ENCODE results near the gene NOP53. TPM values are rescaled to one million over a fixed set of nuclear protein-coding genes. Genes with fewer than 3 reads are reported as not detected.
"Not testable (repeated sequence)": the region's sequence is repeated elsewhere in the genome, so short reads cannot be mapped to it uniquely, and the experiment has no call there.

NOP53 gene
- total RNA-seq, 2 experiments from 2014 or later, result 212 to 296 TPM

GRCh38 chr19:47776568-47776967 lies 31.2 kb downstream of the NOP53 start:
- Histone ChIP-seq H3K79me2 (ENCODE audit: insufficient read depth, low read depth, low read length) (peaks cover 7% of the 10 kb centered on the region; the same call in 1 of the 2 replicates), H2AFZ (ENCODE audit: low read length) (no peak overlapping the region), H3K4me2 (ENCODE audit: low read length) (no peak overlapping the region), H3K36me3 (ENCODE audit: insufficient read depth, low read length) (0 out of 2 replicates have a peak, but pooled peaks cover 3% of the 10 kb centered on the region), H3K4me1 (ENCODE audit: insufficient read depth, low read length, poor library complexity, severe bottlenecking) (peaks cover 8% of the 10 kb centered on the region), H4K20me1 (ENCODE audit: insufficient read depth, low read length) (no peaks in the 10 kb centered on the region), H3K9me3 (ENCODE audit: low read length) (no peaks in the 10 kb centered on the region), H3K27ac (ENCODE audit: low read depth, low read length, poor library complexity, severe bottlenecking) (no peak overlapping the region), H3K4me3 (ENCODE audit: low read depth, low read length, poor library complexity, severe bottlenecking) (no peak overlapping the region), H3K9me2 (ENCODE audit: insufficient read depth, low read length) (no peaks in the 10 kb centered on the region)
- ChIA-PET CTCF (ENCODE audit: unreplicated experiment) (no interaction called here), POLR2A (interaction anchor here (0.6 kb wide), 1 partner anchor 202 kb away, joined by 3 read pairs; no protein-coding TSS in a partner anchor)
- intact Hi-C loops (cut with micrococcal nuclease; ENCODE audit: unreplicated experiment), result no loop called here
- no peak for DNase-seq (ENCODE audit: low spot score)
- BruUV-seq (replicated peaks), result no TSS peak
- TF ChIP-seq, protein P1, sequence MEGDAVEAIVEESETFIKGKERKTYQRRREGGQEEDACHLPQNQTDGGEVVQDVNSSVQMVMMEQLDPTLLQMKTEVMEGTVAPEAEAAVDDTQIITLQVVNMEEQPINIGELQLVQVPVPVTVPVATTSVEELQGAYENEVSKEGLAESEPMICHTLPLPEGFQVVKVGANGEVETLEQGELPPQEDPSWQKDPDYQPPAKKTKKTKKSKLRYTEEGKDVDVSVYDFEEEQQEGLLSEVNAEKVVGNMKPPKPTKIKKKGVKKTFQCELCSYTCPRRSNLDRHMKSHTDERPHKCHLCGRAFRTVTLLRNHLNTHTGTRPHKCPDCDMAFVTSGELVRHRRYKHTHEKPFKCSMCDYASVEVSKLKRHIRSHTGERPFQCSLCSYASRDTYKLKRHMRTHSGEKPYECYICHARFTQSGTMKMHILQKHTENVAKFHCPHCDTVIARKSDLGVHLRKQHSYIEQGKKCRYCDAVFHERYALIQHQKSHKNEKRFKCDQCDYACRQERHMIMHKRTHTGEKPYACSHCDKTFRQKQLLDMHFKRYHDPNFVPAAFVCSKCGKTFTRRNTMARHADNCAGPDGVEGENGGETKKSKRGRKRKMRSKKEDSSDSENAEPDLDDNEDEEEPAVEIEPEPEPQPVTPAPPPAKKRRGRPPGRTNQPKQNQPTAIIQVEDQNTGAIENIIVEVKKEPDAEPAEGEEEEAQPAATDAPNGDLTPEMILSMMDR (conservative IDR thresholded peaks at IDR 0.05; ENCODE audit: low read length), result no peak
- no peak for TF ChIP-seq EZH2phosphoT487 (IDR thresholded peaks at IDR 0.05; ENCODE audit: borderline replicate concordance, low read depth, low read length)

GRCh38 chr19:47777245-47778048 lies 32.1 kb downstream of the NOP53 start:
- POLR2A ChIA-PET; H3K79me2 ChIP-seq (ENCODE audit: insufficient read depth, low read depth, low read length); H3K9me2 ChIP-seq (ENCODE audit: insufficient read depth, low read length); H3K36me3 ChIP-seq (ENCODE audit: insufficient read depth, low read length); H3K27ac ChIP-seq (ENCODE audit: low read depth, low read length, poor library complexity, severe bottlenecking); H4K20me1 ChIP-seq (ENCODE audit: insufficient read depth, low read length); H3K9me3 ChIP-seq (ENCODE audit: low read length); intact Hi-C loops (cut with micrococcal nuclease; ENCODE audit: unreplicated experiment); H3K4me1 ChIP-seq (ENCODE audit: insufficient read depth, low read length, poor library complexity, severe bottlenecking); BruUV-seq (replicated peaks); DNase-seq (ENCODE audit: low spot score): not testable (repeated sequence)
- Histone ChIP-seq H3K4me2 (ENCODE audit: low read length) (peak overlapping the region; percentile 93), H3K4me3 (ENCODE audit: low read depth, low read length, poor library complexity, severe bottlenecking) (peak overlapping the region; percentile 93), H2AFZ (ENCODE audit: low read length) (peak overlapping the region; percentile 74; the same call in 1 of the 2 replicates)
- CTCF ChIA-PET (ENCODE audit: unreplicated experiment), result interaction anchor here (0.5 kb wide), 1 partner anchor 70 kb away, joined by 3 read pairs; no protein-coding TSS in a partner anchor

DNA sequence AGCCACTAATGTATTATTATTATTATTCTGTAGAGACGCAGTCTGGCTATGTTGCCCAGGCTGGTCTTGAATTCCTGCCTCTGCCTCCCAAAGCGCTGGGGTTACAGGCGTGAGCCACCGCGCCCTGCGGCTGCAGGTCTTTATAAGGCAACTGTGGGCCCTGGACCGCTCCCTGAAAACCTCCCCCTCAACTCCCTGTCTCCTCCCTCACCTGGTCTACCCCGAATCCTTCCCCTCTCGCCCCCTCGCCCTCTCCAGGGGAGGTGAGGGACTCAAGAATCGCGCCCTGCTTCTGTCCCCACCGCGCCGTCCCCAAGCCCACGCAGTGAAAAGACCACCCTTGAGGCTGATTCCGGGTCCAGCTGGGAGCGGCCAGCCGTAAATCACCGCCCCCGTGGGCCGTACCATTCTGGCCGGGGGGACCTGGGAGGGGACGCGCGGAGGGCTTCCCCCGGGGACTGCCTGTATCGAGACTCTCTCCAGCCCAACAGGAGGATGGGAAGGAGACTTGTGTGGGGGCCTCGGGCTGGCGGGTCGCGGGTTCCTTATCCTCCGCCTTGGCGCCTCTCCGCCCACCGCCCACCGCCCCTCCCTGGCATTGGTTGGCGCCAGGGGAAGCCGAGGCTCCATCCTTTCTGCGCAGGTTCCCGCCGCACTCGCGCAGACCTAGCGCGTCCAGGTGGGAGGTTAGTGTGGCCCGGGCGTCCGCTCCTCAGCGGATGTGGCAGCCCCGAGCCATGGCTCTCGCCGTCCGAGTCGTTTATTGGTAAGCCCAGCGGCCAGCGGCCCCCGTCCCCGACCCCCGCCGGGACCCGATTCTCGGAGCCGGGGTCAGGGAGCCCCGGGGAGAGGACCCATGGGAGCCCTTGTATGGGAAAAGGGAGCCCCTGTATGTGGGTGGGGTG lies 33.0 kb downstream of the NOP53 start, which contains the start of gene SELENOW:
Gene SELENOW, plus strand, starts transcription at position 655 of the 905 bp plus-strand sequence. Its CDS starts 83 bp downstream, at position 738.
- H3K9me2 ChIP-seq (ENCODE audit: insufficient read depth, low read length), result no peaks in the 10 kb centered on the region
- POLR2A ChIA-PET, result no interaction called here
- 0 out of 2 replicates have a peak, but pooled peaks cover 3% of the 10 kb centered on the region for H3K36me3 ChIP-seq (ENCODE audit: insufficient read depth, low read length)
- H4K20me1 ChIP-seq (ENCODE audit: insufficient read depth, low read length), result no peaks in the 10 kb centered on the region
- H3K4me2 ChIP-seq (ENCODE audit: low read length), result peak within 1 kb of the TSS; percentile 93
- H3K9me3 ChIP-seq (ENCODE audit: low read length), result no peaks in the 10 kb centered on the region
- H3K4me1 ChIP-seq (ENCODE audit: insufficient read depth, low read length, poor library complexity, severe bottlenecking), result peaks cover 8% of the 10 kb centered on the region
- DNase-seq (ENCODE audit: low spot score), result peak; percentile 91
- no TSS peak for BruUV-seq (replicated peaks)
- TF ChIP-seq, protein P1 (conservative IDR thresholded peaks at IDR 0.05; ENCODE audit: low read length), result no peak
- no peak for TF ChIP-seq EZH2phosphoT487 (IDR thresholded peaks at IDR 0.05; ENCODE audit: borderline replicate concordance, low read depth, low read length)
- CTCF ChIA-PET (ENCODE audit: unreplicated experiment), result interaction anchor here (0.5 to 0.6 kb wide), 2 partner anchors 65 to 71 kb away, joined by 3 read pairs; partner anchors contain the start of gene EHD2
- peak within 1 kb of the TSS; percentile 74 for H2AFZ ChIP-seq (ENCODE audit: low read length)
- H3K4me3 ChIP-seq (ENCODE audit: low read depth, low read length, poor library complexity, severe bottlenecking), result peak within 1 kb of the TSS; percentile 93
- H3K79me2 ChIP-seq (ENCODE audit: insufficient read depth, low read depth, low read length), result peaks cover 7% of the 10 kb centered on the region; the same call in 1 of the 2 replicates
- intact Hi-C loops (cut with micrococcal nuclease; ENCODE audit: unreplicated experiment), result no loop called here
- H3K27ac ChIP-seq (ENCODE audit: low read depth, low read length, poor library complexity, severe bottlenecking), result peak within 1 kb of the TSS; percentile 53

All from OCI-LY7 (cell line).